ENCODE data around the gene LAMB1.

DNA sequence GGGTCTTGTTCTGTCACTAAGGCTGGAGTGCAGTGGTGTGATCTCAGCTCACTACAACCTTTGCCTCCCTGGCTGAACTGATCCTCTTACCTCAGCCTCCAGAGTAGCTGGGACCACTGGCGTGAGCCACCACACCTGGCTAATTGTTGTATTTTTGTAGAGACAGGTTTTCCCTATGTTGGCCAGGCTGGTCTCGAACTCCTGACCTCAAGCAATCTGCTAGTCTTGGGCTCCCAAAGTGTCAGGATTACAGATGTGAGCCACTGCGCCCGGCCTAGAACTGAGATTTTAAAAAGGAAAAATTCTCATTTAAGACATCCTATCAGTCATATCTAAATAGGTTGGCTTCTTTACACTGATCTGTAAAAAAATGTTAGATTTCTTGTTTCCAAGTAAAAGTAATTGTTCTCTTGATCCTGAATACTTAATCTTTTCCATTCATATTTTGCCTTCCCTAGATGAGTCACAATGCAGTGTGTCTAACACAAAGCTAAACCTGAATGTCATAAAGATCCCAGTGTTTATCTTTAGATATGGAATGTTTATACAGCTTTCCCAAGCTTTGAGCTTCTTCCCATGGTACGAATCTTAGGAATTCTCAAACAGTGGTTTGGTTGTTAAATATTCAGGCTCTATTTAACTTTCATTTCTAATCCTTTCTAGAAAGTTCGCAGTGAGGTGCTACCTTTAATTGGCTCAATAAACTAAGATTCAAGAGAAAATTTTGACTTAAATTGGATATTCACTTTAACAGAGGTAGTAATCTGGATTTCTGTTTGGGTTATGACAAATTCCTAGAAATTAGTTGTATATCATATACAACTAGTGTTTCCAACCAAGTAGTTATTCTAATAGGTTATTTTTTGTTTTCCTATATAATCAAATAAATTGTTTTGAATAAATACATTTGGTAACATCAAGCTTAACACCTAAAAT lies 12.1 kb upstream of the LAMB1 start:
- TF ChIP-seq POLR2AphosphoS5 (IDR thresholded peaks at IDR 0.05; ENCODE audit: borderline replicate concordance, low read depth, low read length) = no peak
- no peak for TF ChIP-seq EZH2 (IDR thresholded peaks at IDR 0.05)
- no peak for TF ChIP-seq FOXP2 (optimal IDR thresholded peaks at IDR 0.05; ENCODE audit: control extremely low read depth, extremely low read length, insufficient read depth)

Data from SK-N-MC (cell line).